ENCODE measurements around the gene KRT79.

Gene KRT79

DNA sequence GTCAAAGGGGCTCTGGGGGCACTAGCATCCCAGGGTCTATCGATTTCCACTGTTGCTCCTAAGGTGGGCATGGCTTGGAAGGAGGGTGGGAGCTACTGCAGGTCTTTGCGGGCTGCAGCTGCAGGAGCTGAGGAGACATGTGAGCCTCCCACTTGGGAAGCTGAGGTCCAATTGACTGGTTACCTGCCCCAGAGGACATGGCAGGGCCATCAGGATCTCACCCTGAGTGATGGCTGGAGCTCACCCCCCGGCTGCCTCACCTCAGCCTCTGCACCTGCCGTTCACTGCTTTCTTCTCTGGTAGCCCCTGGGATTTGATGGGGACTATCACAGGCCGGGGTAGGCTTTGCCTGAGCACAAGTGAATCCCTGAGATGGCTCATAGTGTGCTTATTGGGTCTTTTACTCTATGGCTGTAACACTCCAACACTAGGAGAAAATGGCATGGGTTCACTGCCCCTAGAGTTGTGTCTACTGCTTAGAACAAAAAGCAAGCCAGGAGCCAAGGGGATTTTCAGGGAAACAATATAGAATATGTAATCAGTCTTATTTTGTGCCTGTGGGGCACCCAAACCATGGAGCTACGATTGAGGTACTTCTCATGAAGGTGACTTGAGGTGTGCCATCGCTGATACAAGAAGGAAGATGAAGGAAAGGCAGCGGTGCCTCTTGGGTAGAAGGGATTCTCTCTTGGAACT lies 17.0 kb downstream of the KRT79 start:
- H3K36me3 Mint-ChIP-seq (ENCODE audit: low read depth) = no peaks in the 10 kb centered on the region
- TF ChIP-seq, protein P1, sequence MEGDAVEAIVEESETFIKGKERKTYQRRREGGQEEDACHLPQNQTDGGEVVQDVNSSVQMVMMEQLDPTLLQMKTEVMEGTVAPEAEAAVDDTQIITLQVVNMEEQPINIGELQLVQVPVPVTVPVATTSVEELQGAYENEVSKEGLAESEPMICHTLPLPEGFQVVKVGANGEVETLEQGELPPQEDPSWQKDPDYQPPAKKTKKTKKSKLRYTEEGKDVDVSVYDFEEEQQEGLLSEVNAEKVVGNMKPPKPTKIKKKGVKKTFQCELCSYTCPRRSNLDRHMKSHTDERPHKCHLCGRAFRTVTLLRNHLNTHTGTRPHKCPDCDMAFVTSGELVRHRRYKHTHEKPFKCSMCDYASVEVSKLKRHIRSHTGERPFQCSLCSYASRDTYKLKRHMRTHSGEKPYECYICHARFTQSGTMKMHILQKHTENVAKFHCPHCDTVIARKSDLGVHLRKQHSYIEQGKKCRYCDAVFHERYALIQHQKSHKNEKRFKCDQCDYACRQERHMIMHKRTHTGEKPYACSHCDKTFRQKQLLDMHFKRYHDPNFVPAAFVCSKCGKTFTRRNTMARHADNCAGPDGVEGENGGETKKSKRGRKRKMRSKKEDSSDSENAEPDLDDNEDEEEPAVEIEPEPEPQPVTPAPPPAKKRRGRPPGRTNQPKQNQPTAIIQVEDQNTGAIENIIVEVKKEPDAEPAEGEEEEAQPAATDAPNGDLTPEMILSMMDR (IDR thresholded peaks at IDR 0.05; ENCODE audit: unreplicated experiment in 3 of 3) = no peak
- peak overlapping the region in 1 of 3 experiments; percentile 16 for H3K27ac Mint-ChIP-seq
- no peaks in the 10 kb centered on the region for H3K9me3 Mint-ChIP-seq
- H3K4me1 Mint-ChIP-seq = peaks cover 40% of the 10 kb centered on the region
- peaks cover 9% of the 10 kb centered on the region for H3K27me3 Mint-ChIP-seq (ENCODE audit: low read depth)
- H3K4me3 Mint-ChIP-seq = no peak overlapping the region

DNA sequence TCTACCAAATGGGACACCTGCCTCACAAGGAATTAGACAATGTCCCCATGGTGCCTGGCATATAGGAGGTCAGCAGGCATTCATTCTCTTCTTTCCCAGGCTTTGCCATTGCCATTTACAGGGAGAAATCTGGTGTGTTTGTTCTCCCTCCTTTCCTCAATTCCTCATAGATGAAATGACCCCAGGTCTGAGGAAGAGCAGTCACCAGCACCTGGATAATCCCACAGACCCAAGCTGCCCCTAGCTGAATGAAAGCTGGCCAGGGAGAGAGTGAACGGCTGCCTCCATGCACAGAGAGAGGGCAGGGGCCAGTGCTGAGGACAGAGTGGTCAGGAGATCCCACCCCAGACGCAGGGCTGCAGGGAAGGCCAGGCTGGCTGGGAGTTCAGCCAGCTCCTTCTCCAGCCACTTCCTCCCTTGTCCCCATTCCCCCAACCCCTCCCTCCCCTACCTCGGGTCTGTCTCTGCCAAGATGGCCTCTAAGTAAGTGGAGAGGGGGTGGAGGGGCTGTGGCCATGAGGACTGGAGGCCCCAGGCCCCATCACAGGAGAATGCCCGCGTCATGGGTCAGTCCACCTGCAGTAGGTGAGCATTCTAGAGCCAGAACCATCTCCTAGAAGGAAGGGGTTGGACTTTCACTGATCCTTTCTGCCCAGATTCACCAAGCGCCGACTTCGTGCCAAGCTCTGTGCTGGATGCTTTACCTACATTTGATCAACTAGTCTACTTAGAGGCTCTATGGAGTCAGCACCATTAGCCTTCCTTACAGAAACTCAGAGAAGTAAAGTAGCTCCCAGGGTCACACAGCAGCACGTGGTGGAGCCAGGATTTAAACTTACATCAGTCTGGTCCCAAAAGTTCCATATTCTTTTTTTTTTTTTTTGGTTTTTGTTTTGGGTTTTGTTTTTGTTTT lies 18.2 kb downstream of the KRT79 start:
- Mint-ChIP-seq H3K27ac (no peak overlapping the region), H3K36me3 (ENCODE audit: low read depth) (no peaks in the 10 kb centered on the region), H3K9me3 (no peaks in the 10 kb centered on the region), H3K4me3 (no peak overlapping the region), H3K4me1 (peaks cover 36% of the 10 kb centered on the region), H3K27me3 (ENCODE audit: low read depth) (peaks cover 9% of the 10 kb centered on the region)
- TF ChIP-seq, protein P1 (IDR thresholded peaks at IDR 0.05; ENCODE audit: unreplicated experiment in 3 of 3) = no peak

DNA sequence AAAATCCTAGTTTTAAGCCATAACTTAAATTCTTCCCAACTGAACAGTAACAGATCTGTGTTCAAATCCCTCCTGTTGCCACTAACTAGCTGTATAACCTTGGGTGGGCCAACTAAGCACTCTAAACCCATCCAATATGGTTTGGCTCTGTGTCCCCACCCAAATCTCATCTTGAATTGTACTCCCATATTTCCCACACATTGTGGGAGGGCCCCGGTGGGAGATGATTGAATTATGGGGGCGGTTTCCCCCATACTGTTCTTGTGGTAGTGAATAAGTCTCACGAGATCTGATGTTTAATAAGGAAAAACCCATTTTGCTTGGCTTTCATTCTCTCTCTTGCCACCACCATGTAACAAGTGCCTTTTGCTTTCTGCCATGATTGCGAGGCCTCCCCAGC lies 18.9 kb downstream of the KRT79 start:
- no peak overlapping the region for H3K4me3 Mint-ChIP-seq
- H3K4me1 Mint-ChIP-seq = peaks cover 29% of the 10 kb centered on the region
- TF ChIP-seq, protein P1 (IDR thresholded peaks at IDR 0.05; ENCODE audit: unreplicated experiment in 3 of 3) = no peak
- no peaks in the 10 kb centered on the region for H3K9me3 Mint-ChIP-seq
- peaks cover 4% of the 10 kb centered on the region for H3K27me3 Mint-ChIP-seq (ENCODE audit: low read depth)
- H3K36me3 Mint-ChIP-seq (ENCODE audit: low read depth) = no peaks in the 10 kb centered on the region
- H3K27ac Mint-ChIP-seq = no peak overlapping the region

DNA sequence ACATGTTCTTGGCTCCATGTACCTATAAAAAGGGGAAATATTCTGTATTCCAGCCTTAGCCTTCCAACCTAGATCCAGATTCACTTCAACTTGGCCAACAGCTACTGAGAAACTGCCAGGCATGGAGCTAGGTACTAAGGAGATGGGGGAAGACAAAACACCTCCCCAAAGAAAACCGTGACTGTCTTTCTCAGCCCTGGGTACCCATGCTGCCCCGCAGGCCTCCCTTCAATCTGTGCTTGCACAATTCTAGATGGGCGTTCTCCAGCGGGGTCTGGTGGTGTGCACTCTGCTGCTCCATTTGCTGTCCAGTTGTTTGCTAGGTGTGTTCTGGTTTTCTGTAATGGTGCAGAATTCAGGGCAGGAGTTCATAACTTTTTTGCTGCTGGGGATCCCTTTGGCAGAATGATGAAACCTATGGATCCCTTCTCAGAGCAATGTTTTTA lies 19.4 kb downstream of the KRT79 start:
- TF ChIP-seq, protein P1 (IDR thresholded peaks at IDR 0.05; ENCODE audit: unreplicated experiment in 3 of 3) = no peak
- no peaks in the 10 kb centered on the region for H3K9me3 Mint-ChIP-seq
- no peaks in the 10 kb centered on the region for H3K36me3 Mint-ChIP-seq (ENCODE audit: low read depth)
- no peak overlapping the region for H3K4me3 Mint-ChIP-seq
- peaks cover 25% of the 10 kb centered on the region for H3K4me1 Mint-ChIP-seq
- peak overlapping the region in 1 of 3 experiments; percentile 21 for H3K27ac Mint-ChIP-seq
- peaks cover 5% of the 10 kb centered on the region for H3K27me3 Mint-ChIP-seq (ENCODE audit: low read depth)

DNA sequence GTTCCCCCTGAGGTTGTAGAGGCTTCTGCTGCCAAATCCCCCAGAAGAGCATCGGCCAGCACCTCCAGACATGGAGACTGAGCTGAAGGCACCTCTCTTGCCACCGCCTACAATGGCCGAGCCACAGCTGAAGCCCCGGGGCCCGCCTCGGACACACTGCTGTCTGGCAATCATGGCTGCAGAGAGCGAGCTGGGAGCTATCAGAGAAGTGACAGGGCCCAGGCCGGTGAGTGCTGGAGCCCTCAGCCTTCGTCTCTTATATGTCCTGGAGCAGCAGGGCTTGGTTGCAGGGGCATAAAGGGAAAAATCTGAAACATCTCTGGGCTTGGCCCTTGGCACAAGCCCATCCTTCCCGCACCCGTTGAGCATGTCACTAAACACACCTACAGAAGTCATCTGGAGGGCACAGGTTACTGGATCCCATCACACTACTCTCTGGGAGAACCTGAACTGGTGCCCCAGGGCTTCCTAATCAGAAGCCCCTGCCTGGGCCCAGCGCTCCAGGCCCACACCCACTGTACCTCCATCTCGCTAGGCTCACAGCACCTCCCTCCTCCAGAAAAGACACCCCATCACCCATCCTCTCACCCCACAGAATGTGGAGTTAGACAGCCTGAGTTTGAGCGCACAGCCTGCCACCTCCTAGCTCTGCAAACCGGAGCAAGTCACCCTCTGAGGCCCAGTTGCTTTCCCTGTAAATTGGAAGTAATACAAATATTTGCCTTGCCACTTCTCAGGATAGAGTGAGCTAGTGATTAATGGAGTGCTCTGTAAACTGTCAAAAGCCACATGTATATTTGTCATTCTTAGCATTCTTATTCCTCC lies 20.0 kb downstream of the KRT79 start, which contains the start of gene KRT4:
KRT4 (minus strand) TSS at position 232 of the 825 bp plus-strand sequence; CDS start at position 174, 58 bp downstream.
- H3K4me3 Mint-ChIP-seq = no peak within 1 kb of the TSS
- no peaks in the 10 kb centered on the region for H3K9me3 Mint-ChIP-seq
- peaks cover 22% of the 10 kb centered on the region for H3K4me1 Mint-ChIP-seq

More for the DNA sequence above, 20.0 kb downstream of the KRT79 start, which contains the start of gene KRT4:
- H3K27ac Mint-ChIP-seq = peak within 1 kb of the TSS in 1 of 3 experiments; percentile 21
- TF ChIP-seq, protein P1 (IDR thresholded peaks at IDR 0.05; ENCODE audit: unreplicated experiment in 3 of 3) = no peak
- no peaks in the 10 kb centered on the region for H3K36me3 Mint-ChIP-seq (ENCODE audit: low read depth)
- peaks cover 10% of the 10 kb centered on the region for H3K27me3 Mint-ChIP-seq (ENCODE audit: low read depth)

All from nephron (organoid).